Panc1 (cell line): ENCODE measurements around the gene PRTN3. TPM values are rescaled to one million over a fixed set of nuclear protein-coding genes. Genes with fewer than 3 reads are reported as not detected.

Experiments
- ATAC-seq: fragments of 200-7000 bp; cut with Tn5 transposase; 2 replicates; pipeline ENCODE4 v1.9.1; 2020; ENCODE audit warnings: mild to moderate bottlenecking, moderate library complexity
- BruUV-seq: library from RNA; stranded (reverse); fragments of 400-500 nt; replicated peaks from 2 replicates; lab custom pipeline; 2021; lab: Mats Ljungman, UMichigan
- CTCF ChIA-PET: fragments of 300-600 bp; sonication (Branson Sonifier 250); formaldehyde crosslinking; loops from one replicate; lab custom pipeline; 2022; ENCODE audit warnings: antibody characterized with exemption; lab: Charles Lee
- POLR2A ChIA-PET: fragments of 300-600 bp; sonication (Branson Sonifier 250); formaldehyde crosslinking; loops from one replicate; lab custom pipeline; 2022; ENCODE audit warnings: antibody characterized with exemption; lab: Charles Lee
- DNase-seq: peaks from one replicate; pipeline ENCODE4 v3.0.0-alpha.2; 2010; ENCODE audit warnings: low read depth, low spot score
- H3K27ac ChIP-seq: 2 replicates; pipeline ENCODE4 v1.5.1; 2011; ENCODE audit warnings: mild to moderate bottlenecking, low read length, inconsistent platforms
- H3K27me3 ChIP-seq: fragments of 200-500 bp; sonication (Bioruptor generic); 2 replicates; pipeline ENCODE4 v1.6.0; 2014; ENCODE audit warnings: low read length, inconsistent platforms; ENCODE audit not compliant: control insufficient read depth, insufficient read depth
- H3K36me3 ChIP-seq: fragments of 200-500 bp; sonication (Bioruptor generic); 2 replicates; pipeline ENCODE4 v1.5.1; 2014; ENCODE audit warnings: inconsistent platforms, mild to moderate bottlenecking, low read length, moderate library complexity; ENCODE audit not compliant: control insufficient read depth, insufficient read depth
- H3K4me1 ChIP-seq: 2 replicates; pipeline ENCODE4 v1.5.1; 2011; ENCODE audit warnings: inconsistent platforms, mild to moderate bottlenecking, low read length, moderate library complexity; ENCODE audit not compliant: control insufficient read depth, insufficient read depth
- H3K4me3 ChIP-seq, 2 experiments: 2 replicates each; pipeline ENCODE4 v1.5.1; 2011 to 2012; ENCODE audit warnings: low read depth in 2 of 2, low read length in 2 of 2, mild to moderate bottlenecking in 2 of 2, inconsistent platforms in 1 of 2, moderate library complexity in 1 of 2
- H3K9me3 ChIP-seq: fragments of 200-500 bp; sonication (Bioruptor generic); 2 replicates; pipeline ENCODE4 v1.5.1; 2014; ENCODE audit warnings: low read depth, mild to moderate bottlenecking, inconsistent platforms, low read length, moderate library complexity; ENCODE audit not compliant: control insufficient read depth, insufficient read depth
- CTCF ChIP-seq: fragments of 450-650 bp; IDR thresholded peaks from 2 replicates; pipeline ENCODE4 v1.5.1; 2017; ENCODE audit warnings: mild to moderate bottlenecking
- POLR2AphosphoS5 ChIP-seq: IDR thresholded peaks from 2 replicates; pipeline ENCODE4 v1.6.1; 2012; ENCODE audit warnings: mild to moderate bottlenecking, low read depth, low read length, moderate library complexity
- SIN3A ChIP-seq: IDR thresholded peaks from 2 replicates; pipeline ENCODE4 v1.6.1; 2012; ENCODE audit warnings: low read depth, mild to moderate bottlenecking, low read length, moderate library complexity, borderline replicate concordance; ENCODE audit not compliant: insufficient read depth
- TCF7L2 ChIP-seq: IDR thresholded peaks from 2 replicates; pipeline ENCODE4 v1.6.1; 2011; ENCODE audit warnings: mild to moderate bottlenecking, low read depth, low read length, inconsistent platforms
- in situ Hi-C: cut with HindIII; loops from 2 replicates; pipeline ENCODE4 v1.10.0; 2016; ENCODE audit warnings: low sequenced_read_pairs, low pct_unique_long_range_greater_than_20kb
- intact Hi-C: fragments of 100-400 bp; cut with micrococcal nuclease; formaldehyde crosslinking; loops from one replicate; pipeline ENCODE4 v1.10.0; 2022; ENCODE audit not compliant: unreplicated experiment
- total RNA-seq: library from RNA; stranded (reverse); gene quantifications from one replicate; pipeline ENCODE4 v1.2.1, GENCODE V29; 2021; ENCODE audit not compliant: unreplicated experiment
- TF ChIP-seq, protein P1 (sequence below), 2 experiments: IDR thresholded peaks; 2 replicates each; pipeline ENCODE4 v1.6.1; 2011 to 2012; ENCODE audit warnings: low read depth in 2 of 2, control low read depth in 1 of 2, low read length in 1 of 2, mild to moderate bottlenecking in 1 of 2, moderate library complexity in 1 of 2; ENCODE audit not compliant: insufficient read depth in 1 of 2

Gene PRTN3
- total RNA-seq, 1 experiment from 2014 or later = 1.5 TPM

GRCh38 chr19:850221-850978 lies 9.6 kb downstream of the PRTN3 start:
- in situ Hi-C loops (no loop called here), intact Hi-C loops (no loop called here)
- peaks cover 11% of the 10 kb centered on the region for H3K4me1 ChIP-seq
- no peaks in the 10 kb centered on the region for H3K9me3 ChIP-seq
- no peaks in the 10 kb centered on the region for H3K36me3 ChIP-seq
- TF ChIP-seq SIN3A (no peak), POLR2AphosphoS5 (peak; percentile 42; the same call in 1 of the 2 replicates)
- TF ChIP-seq, protein P1, sequence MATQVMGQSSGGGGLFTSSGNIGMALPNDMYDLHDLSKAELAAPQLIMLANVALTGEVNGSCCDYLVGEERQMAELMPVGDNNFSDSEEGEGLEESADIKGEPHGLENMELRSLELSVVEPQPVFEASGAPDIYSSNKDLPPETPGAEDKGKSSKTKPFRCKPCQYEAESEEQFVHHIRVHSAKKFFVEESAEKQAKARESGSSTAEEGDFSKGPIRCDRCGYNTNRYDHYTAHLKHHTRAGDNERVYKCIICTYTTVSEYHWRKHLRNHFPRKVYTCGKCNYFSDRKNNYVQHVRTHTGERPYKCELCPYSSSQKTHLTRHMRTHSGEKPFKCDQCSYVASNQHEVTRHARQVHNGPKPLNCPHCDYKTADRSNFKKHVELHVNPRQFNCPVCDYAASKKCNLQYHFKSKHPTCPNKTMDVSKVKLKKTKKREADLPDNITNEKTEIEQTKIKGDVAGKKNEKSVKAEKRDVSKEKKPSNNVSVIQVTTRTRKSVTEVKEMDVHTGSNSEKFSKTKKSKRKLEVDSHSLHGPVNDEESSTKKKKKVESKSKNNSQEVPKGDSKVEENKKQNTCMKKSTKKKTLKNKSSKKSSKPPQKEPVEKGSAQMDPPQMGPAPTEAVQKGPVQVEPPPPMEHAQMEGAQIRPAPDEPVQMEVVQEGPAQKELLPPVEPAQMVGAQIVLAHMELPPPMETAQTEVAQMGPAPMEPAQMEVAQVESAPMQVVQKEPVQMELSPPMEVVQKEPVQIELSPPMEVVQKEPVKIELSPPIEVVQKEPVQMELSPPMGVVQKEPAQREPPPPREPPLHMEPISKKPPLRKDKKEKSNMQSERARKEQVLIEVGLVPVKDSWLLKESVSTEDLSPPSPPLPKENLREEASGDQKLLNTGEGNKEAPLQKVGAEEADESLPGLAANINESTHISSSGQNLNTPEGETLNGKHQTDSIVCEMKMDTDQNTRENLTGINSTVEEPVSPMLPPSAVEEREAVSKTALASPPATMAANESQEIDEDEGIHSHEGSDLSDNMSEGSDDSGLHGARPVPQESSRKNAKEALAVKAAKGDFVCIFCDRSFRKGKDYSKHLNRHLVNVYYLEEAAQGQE (IDR thresholded peaks at IDR 0.05; ENCODE audit: insufficient read depth in 1 of 2, low read depth in 2 of 2, low read length in 1 of 2) = no peak
- peak overlapping the region in 1 of 2 experiments; percentile 15; a peak in 1 of 4 replicates for H3K4me3 ChIP-seq
- ChIA-PET POLR2A (interaction anchor here (0.6 to 1.3 kb wide), 3 partner anchors 13 to 97 kb away, joined by 3 to 17 read pairs (median 5); no protein-coding TSS in a partner anchor), CTCF (interaction anchor here (0.6 kb wide), 1 partner anchor 19 kb away, joined by 5 read pairs; no protein-coding TSS in a partner anchor)
- ATAC-seq = peak; percentile 89
- H3K27me3 ChIP-seq = no peaks in the 10 kb centered on the region
- DNase-seq = no peak
- no TSS peak for BruUV-seq
- H3K27ac ChIP-seq = peak overlapping the region; percentile 55

DNA sequence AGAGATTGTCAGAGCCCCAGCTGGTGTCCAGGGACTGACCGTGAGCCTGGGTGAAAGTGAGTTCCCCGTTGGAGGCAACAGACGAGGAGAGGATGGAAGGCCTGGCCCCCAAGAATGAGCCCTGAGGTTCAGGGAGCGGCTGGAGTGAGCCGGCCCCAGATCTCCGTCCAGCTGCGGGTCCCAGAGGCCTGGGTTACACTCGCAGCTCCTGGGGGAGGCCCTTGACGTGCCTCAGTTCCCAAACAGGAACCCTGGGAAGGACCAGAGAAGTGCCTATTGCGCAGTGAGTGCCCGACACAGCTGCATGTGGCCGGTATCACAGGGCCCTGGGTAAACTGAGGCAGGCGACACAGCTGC lies 10.2 kb downstream of the PRTN3 start:
- DNase-seq (no peak), ATAC-seq (no peak)
- no TSS peak for BruUV-seq
- in situ Hi-C loops = no loop called here
- Histone ChIP-seq H3K36me3 (no peaks in the 10 kb centered on the region), H3K9me3 (no peaks in the 10 kb centered on the region), H3K4me1 (peaks cover 11% of the 10 kb centered on the region), H3K4me3 (peak overlapping the region in 1 of 2 experiments; percentile 15; a peak in 1 of 4 replicates), H3K27me3 (no peaks in the 10 kb centered on the region), H3K27ac (peak overlapping the region; percentile 55)
- ChIA-PET POLR2A (interaction anchor here (1.1 to 1.3 kb wide), 2 partner anchors 12 to 15 kb away, joined by 5 to 17 read pairs; no protein-coding TSS in a partner anchor), CTCF (interaction anchor here (0.6 kb wide), 1 partner anchor 20 kb away, joined by 5 read pairs; no protein-coding TSS in a partner anchor)
- no peak for TF ChIP-seq SIN3A
- TF ChIP-seq, protein P1 (IDR thresholded peaks at IDR 0.05; ENCODE audit: insufficient read depth in 1 of 2, low read depth in 2 of 2, low read length in 1 of 2) = no peak
- TF ChIP-seq TCF7L2 = no peak
- no peak for TF ChIP-seq CTCF
- TF ChIP-seq POLR2AphosphoS5 = no peak
- intact Hi-C loops = no loop called here
